ENCODE measurements around the gene CPPED1. TPM values are rescaled to one million over a fixed set of nuclear protein-coding genes. Genes with fewer than 3 reads are reported as not detected.

The CPPED1 gene
- total and polyA plus RNA-seq, 2 experiments from 2014 or later = 27.2 to 28.6 TPM

- no peaks in the 10 kb centered on the region for H3K9me2 ChIP-seq (replicated peaks; ENCODE audit: insufficient read depth)
- no peaks in the 10 kb centered on the region for H4K20me1 ChIP-seq (ENCODE audit: insufficient read depth, poor library complexity, severe bottlenecking)
- no peak overlapping the region for H3K4me3 ChIP-seq
- no peaks in the 10 kb centered on the region for H3K9me3 ChIP-seq (ENCODE audit: low read depth)
- H3K27ac ChIP-seq = no peak overlapping the region
- no peaks in the 10 kb centered on the region for H3K4me1 ChIP-seq (ENCODE audit: insufficient read depth)
- DNase-seq (ENCODE audit: low spot score) = no peak
- H3K27me3 ChIP-seq = no peaks in the 10 kb centered on the region
- H3K36me3 ChIP-seq (replicated peaks; ENCODE audit: insufficient read depth, low read depth) = no peaks in the 10 kb centered on the region
- no peak overlapping the region for H2AFZ ChIP-seq
- H3K4me2 ChIP-seq = no peak overlapping the region
- 95% methylated on average over 11 of the region's 11 CpGs for WGBS (ENCODE audit: low lambda C conversion rate, missing lambda C conversion rate)
- TF ChIP-seq, protein P1, sequence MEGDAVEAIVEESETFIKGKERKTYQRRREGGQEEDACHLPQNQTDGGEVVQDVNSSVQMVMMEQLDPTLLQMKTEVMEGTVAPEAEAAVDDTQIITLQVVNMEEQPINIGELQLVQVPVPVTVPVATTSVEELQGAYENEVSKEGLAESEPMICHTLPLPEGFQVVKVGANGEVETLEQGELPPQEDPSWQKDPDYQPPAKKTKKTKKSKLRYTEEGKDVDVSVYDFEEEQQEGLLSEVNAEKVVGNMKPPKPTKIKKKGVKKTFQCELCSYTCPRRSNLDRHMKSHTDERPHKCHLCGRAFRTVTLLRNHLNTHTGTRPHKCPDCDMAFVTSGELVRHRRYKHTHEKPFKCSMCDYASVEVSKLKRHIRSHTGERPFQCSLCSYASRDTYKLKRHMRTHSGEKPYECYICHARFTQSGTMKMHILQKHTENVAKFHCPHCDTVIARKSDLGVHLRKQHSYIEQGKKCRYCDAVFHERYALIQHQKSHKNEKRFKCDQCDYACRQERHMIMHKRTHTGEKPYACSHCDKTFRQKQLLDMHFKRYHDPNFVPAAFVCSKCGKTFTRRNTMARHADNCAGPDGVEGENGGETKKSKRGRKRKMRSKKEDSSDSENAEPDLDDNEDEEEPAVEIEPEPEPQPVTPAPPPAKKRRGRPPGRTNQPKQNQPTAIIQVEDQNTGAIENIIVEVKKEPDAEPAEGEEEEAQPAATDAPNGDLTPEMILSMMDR (IDR thresholded peaks at IDR 0.05; ENCODE audit: poor library complexity) = no peak
- TF ChIP-seq EZH2phosphoT487 (IDR thresholded peaks at IDR 0.05; ENCODE audit: low read depth, severe bottlenecking, unreplicated experiment) (no peak), EZH2 (IDR thresholded peaks at IDR 0.05; ENCODE audit: borderline replicate concordance) (no peak)
- H3K79me2 ChIP-seq = no peaks in the 10 kb centered on the region
These were observed 121.1 kb downstream of the CPPED1 start for GRCh38 chr16:12682432-12683165.

GRCh38 chr16:12681653-12682052 is 122.0 kb downstream of the CPPED1 start:
- no peaks in the 10 kb centered on the region for H3K9me3 ChIP-seq (ENCODE audit: low read depth)
- no peak overlapping the region for H3K4me2 ChIP-seq
- no peaks in the 10 kb centered on the region for H3K9me2 ChIP-seq (replicated peaks; ENCODE audit: insufficient read depth)
- H3K36me3 ChIP-seq (replicated peaks; ENCODE audit: insufficient read depth, low read depth) = no peaks in the 10 kb centered on the region
- no peaks in the 10 kb centered on the region for H3K27me3 ChIP-seq
- H3K4me1 ChIP-seq (ENCODE audit: insufficient read depth) = no peaks in the 10 kb centered on the region
- TF ChIP-seq, protein P1 (IDR thresholded peaks at IDR 0.05; ENCODE audit: poor library complexity) = no peak
- no peak for TF ChIP-seq EZH2 (IDR thresholded peaks at IDR 0.05; ENCODE audit: borderline replicate concordance)
- TF ChIP-seq EZH2phosphoT487 (IDR thresholded peaks at IDR 0.05; ENCODE audit: low read depth, severe bottlenecking, unreplicated experiment) = no peak
- 92% methylated on average over 7 of the region's 7 CpGs for WGBS (ENCODE audit: low lambda C conversion rate, missing lambda C conversion rate)
- H3K4me3 ChIP-seq = no peak overlapping the region
- H2AFZ ChIP-seq = no peak overlapping the region
- H3K27ac ChIP-seq = no peak overlapping the region
- H4K20me1 ChIP-seq (ENCODE audit: insufficient read depth, poor library complexity, severe bottlenecking) = no peaks in the 10 kb centered on the region
- H3K79me2 ChIP-seq = no peaks in the 10 kb centered on the region
- no peak for DNase-seq (ENCODE audit: low spot score)

GRCh38 chr16:12680531-12680930 is 123.2 kb downstream of the CPPED1 start:
- Histone ChIP-seq H3K79me2 (no peaks in the 10 kb centered on the region), H3K4me1 (ENCODE audit: insufficient read depth) (no peaks in the 10 kb centered on the region), H2AFZ (no peak overlapping the region), H3K9me2 (replicated peaks; ENCODE audit: insufficient read depth) (no peaks in the 10 kb centered on the region), H3K27me3 (no peaks in the 10 kb centered on the region), H3K9me3 (ENCODE audit: low read depth) (no peaks in the 10 kb centered on the region), H3K4me3 (no peak overlapping the region), H4K20me1 (ENCODE audit: insufficient read depth, poor library complexity, severe bottlenecking) (no peaks in the 10 kb centered on the region), H3K36me3 (replicated peaks; ENCODE audit: insufficient read depth, low read depth) (no peaks in the 10 kb centered on the region), H3K27ac (no peak overlapping the region), H3K4me2 (no peak overlapping the region)
- TF ChIP-seq, protein P1 (IDR thresholded peaks at IDR 0.05; ENCODE audit: poor library complexity) = no peak
- no peak for TF ChIP-seq EZH2phosphoT487 (IDR thresholded peaks at IDR 0.05; ENCODE audit: low read depth, severe bottlenecking, unreplicated experiment)
- no peak for TF ChIP-seq EZH2 (IDR thresholded peaks at IDR 0.05; ENCODE audit: borderline replicate concordance)
- 89% methylated on average over 2 of the region's 2 CpGs for WGBS (ENCODE audit: low lambda C conversion rate, missing lambda C conversion rate)
- DNase-seq (ENCODE audit: low spot score) = no peak

Data from hepatocyte (in vitro differentiated cells).